ENCODE results near the gene TOM1L2. TPM values are rescaled to one million over a fixed set of nuclear protein-coding genes. Genes with fewer than 3 reads are reported as not detected.
A peak's percentile ranks its signal among the peaks of the same experiment; 100 is the strongest.

Gene TOM1L2
- total RNA-seq, 1 donor from 2014 or later, result 4.3 TPM

DNA sequence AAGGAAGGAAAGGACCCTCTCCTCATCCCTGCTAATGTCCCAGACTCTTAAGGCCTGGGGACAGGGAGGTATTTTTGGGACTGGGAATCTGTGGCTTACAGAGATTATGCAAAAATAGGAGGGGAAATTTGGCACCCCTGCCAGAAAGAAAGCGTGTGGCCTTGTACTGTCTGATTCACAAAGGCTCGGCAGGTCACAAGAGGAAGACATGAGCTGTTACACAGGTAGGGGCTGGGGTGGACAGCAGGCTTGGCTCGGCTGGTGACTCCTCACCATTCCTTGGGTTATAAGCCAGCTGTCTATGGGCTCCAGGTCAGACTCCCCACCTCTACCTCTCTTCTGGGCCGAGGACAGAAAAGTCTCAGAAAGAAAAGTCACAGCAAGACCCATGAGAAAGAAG lies 114.7 kb downstream of the TOM1L2 start:
- H3K4me1 Mint-ChIP-seq, result peaks cover 56% of the 10 kb centered on the region

DNA sequence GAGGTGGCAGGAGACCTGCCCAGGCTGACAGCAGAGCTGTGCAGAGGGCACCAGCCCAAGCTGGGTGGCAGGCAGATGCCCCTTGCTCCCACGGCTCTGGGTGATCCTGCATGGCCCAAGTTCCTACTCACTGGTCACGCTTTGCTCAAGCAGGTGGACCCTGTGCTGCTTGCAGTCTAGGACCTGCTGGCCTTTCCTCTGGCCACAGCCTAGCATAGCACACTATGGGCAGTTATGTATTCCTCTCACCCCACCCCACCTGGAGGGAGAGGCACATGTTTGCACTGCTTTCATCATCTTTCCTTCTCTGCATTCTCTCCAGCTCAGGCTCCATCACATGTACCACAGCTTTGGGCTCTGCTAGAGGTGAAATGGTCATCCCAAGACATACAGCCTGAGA lies 115.8 kb downstream of the TOM1L2 start:
- Mint-ChIP-seq H3K4me3 (peak overlapping the region; percentile 44), H3K27ac (peak overlapping the region; percentile 17), H3K4me1 (peaks cover 57% of the 10 kb centered on the region), H3K9me3 (no peaks in the 10 kb centered on the region), H3K36me3 (no peaks in the 10 kb centered on the region), H3K27me3 (ENCODE audit: insufficient read depth, low read depth) (peaks cover 14% of the 10 kb centered on the region)
- Histone ChIP-seq H3K79me2 (ENCODE audit: low read depth) (no peaks in the 10 kb centered on the region), H3K36me3 (no peaks in the 10 kb centered on the region), H3K4me1 (peaks cover 31% of the 10 kb centered on the region), H3K27me3 (no peaks in the 10 kb centered on the region), H3K4me3 (no peak overlapping the region), H4K20me1 (ENCODE audit: low read depth) (no peaks in the 10 kb centered on the region), H3F3A (ENCODE audit: low read depth) (peaks cover 16% of the 10 kb centered on the region), H3K4me2 (no peak overlapping the region), H3K9me3 (ENCODE audit: low read depth) (no peaks in the 10 kb centered on the region), H3K9ac (no peak overlapping the region), H2AFZ (replicated peaks) (no peak overlapping the region), H3K27ac (no peak overlapping the region)
- TF ChIP-seq EZH2 (IDR thresholded peaks at IDR 0.05) (no peak), EZH2phosphoT487 (IDR thresholded peaks at IDR 0.05) (no peak)
- TF ChIP-seq, protein P1, sequence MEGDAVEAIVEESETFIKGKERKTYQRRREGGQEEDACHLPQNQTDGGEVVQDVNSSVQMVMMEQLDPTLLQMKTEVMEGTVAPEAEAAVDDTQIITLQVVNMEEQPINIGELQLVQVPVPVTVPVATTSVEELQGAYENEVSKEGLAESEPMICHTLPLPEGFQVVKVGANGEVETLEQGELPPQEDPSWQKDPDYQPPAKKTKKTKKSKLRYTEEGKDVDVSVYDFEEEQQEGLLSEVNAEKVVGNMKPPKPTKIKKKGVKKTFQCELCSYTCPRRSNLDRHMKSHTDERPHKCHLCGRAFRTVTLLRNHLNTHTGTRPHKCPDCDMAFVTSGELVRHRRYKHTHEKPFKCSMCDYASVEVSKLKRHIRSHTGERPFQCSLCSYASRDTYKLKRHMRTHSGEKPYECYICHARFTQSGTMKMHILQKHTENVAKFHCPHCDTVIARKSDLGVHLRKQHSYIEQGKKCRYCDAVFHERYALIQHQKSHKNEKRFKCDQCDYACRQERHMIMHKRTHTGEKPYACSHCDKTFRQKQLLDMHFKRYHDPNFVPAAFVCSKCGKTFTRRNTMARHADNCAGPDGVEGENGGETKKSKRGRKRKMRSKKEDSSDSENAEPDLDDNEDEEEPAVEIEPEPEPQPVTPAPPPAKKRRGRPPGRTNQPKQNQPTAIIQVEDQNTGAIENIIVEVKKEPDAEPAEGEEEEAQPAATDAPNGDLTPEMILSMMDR (IDR thresholded peaks at IDR 0.05), result no peak
- DNase-seq (ENCODE audit: low spot score), result no peak

More for the DNA sequence above, 114.7 kb downstream of the TOM1L2 start:
- Histone ChIP-seq H3K27me3 (no peaks in the 10 kb centered on the region), H3K4me3 (no peak overlapping the region), H3K4me1 (peaks cover 21% of the 10 kb centered on the region), H3K79me2 (ENCODE audit: low read depth) (no peaks in the 10 kb centered on the region), H3F3A (ENCODE audit: low read depth) (peaks cover 10% of the 10 kb centered on the region), H3K27ac (no peak overlapping the region), H3K36me3 (no peaks in the 10 kb centered on the region), H3K4me2 (no peak overlapping the region), H3K9me3 (ENCODE audit: low read depth) (no peaks in the 10 kb centered on the region), H4K20me1 (ENCODE audit: low read depth) (no peaks in the 10 kb centered on the region), H3K9ac (no peak overlapping the region), H2AFZ (replicated peaks) (no peak overlapping the region)
- H3K27ac Mint-ChIP-seq, result peak overlapping the region; percentile 46
- no peaks in the 10 kb centered on the region for H3K36me3 Mint-ChIP-seq
- H3K4me3 Mint-ChIP-seq, result no peak overlapping the region
- H3K9me3 Mint-ChIP-seq, result no peaks in the 10 kb centered on the region
- TF ChIP-seq, protein P1 (IDR thresholded peaks at IDR 0.05), result no peak
- TF ChIP-seq EZH2phosphoT487 (IDR thresholded peaks at IDR 0.05) (no peak), EZH2 (IDR thresholded peaks at IDR 0.05) (no peak)
- DNase-seq (ENCODE audit: low spot score), result no peak
- peaks cover 14% of the 10 kb centered on the region for H3K27me3 Mint-ChIP-seq (ENCODE audit: insufficient read depth, low read depth)

DNA sequence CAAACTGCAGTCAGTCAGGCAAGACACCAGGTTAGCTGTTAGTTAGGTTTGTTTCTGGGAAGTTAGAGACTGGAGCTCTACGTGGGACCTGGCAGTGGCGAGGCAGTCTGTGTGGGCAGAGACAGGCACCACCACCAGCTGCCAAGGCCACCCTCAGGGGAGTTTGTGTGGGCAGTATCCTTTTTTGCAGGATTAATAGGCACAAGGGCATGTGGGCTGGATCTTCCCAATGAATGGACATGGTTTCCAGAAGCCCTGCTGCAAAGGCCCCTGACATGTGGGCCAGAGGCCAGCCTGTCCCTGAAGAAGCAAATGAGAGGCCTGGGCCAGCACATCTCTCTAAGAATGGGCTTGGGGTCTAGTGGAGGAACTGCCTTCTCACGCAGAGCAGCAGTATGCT lies 116.2 kb downstream of the TOM1L2 start:
- Mint-ChIP-seq H3K4me3 (no peak overlapping the region), H3K27me3 (ENCODE audit: insufficient read depth, low read depth) (peaks cover 14% of the 10 kb centered on the region), H3K27ac (no peak overlapping the region), H3K36me3 (no peaks in the 10 kb centered on the region), H3K9me3 (no peaks in the 10 kb centered on the region), H3K4me1 (peaks cover 60% of the 10 kb centered on the region)
- Histone ChIP-seq H3K27ac (no peak overlapping the region), H3F3A (ENCODE audit: low read depth) (peaks cover 18% of the 10 kb centered on the region), H3K27me3 (no peaks in the 10 kb centered on the region), H3K9ac (no peak overlapping the region), H3K79me2 (ENCODE audit: low read depth) (no peaks in the 10 kb centered on the region), H3K36me3 (no peaks in the 10 kb centered on the region), H3K4me2 (no peak overlapping the region), H3K4me1 (peaks cover 36% of the 10 kb centered on the region), H3K9me3 (ENCODE audit: low read depth) (no peaks in the 10 kb centered on the region), H4K20me1 (ENCODE audit: low read depth) (no peaks in the 10 kb centered on the region), H3K4me3 (no peak overlapping the region), H2AFZ (replicated peaks) (no peak overlapping the region)
- no peak for DNase-seq (ENCODE audit: low spot score)
- TF ChIP-seq EZH2phosphoT487 (IDR thresholded peaks at IDR 0.05) (no peak), EZH2 (IDR thresholded peaks at IDR 0.05) (no peak)
- TF ChIP-seq, protein P1 (IDR thresholded peaks at IDR 0.05), result no peak
